GM18867 (cell line): Measurements from ENCODE around the gene SYNJ2BP.
"Not testable (repeated sequence)": the region's sequence is repeated elsewhere in the genome, so short reads cannot be mapped to it uniquely, and the experiment has no call there.

Experiments used
- ATAC-seq: cut with Tn5 transposase; IDR thresholded peaks from one replicate; pipeline ENCODE4 v1.9.1; 2021; ENCODE audit warnings: mild to moderate bottlenecking, moderate library complexity; ENCODE audit not compliant: unreplicated experiment

The SYNJ2BP gene

GRCh38 chr14:70416725-70417349 lies at the start of gene SYNJ2BP:
Gene SYNJ2BP, minus strand, starts transcription at chr14:70417090. Its CDS starts 127 bp downstream, at chr14:70416963.
- peak; percentile 57 for ATAC-seq

- ATAC-seq: no peak
Measured at GRCh38 chr14:70454731-70455130, 37.8 kb upstream of the SYNJ2BP start.

GRCh38 chr14:70451874-70452273 lies 35.0 kb upstream of the SYNJ2BP start, which contains the start of gene ADAM21:
Gene ADAM21, plus strand, starts transcription at chr14:70452174. Its CDS starts 5,326 bp downstream, at chr14:70457500.
- ATAC-seq: no peak

- no peak for ATAC-seq
Measured at GRCh38 chr14:70448633-70449340, 31.9 kb upstream of the SYNJ2BP start.

GRCh38 chr14:70442750-70443149 lies 25.9 kb upstream of the SYNJ2BP start:
- no peak for ATAC-seq

GRCh38 chr14:70441641-70442040 lies 24.8 kb upstream of the SYNJ2BP start:
- ATAC-seq: no peak

GRCh38 chr14:70436867-70437266 lies 20.0 kb upstream of the SYNJ2BP start:
- ATAC-seq: no peak

DNA sequence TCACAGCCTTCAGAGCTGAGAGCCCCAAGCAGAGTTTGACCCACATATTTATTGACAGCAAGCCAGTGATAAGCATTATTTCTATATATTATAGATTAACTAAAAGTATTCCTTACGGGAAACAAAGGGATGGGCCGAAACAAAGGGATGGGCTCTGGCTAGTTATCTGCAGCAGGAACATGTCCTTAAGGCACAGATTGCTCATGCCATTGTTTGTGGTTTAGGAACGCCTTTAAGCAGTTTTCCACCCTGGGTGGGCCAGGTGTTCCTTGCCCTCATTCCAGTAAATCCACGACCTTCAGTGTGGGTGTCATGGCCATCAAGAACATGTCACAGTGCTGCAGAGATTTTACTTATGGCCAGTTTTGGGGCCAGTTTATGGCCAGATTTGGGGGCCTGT lies 9.7 kb upstream of the SYNJ2BP start:
- ATAC-seq: not testable (repeated sequence)

GRCh38 chr14:70425354-70425753 lies 8.5 kb upstream of the SYNJ2BP start:
- ATAC-seq: no peak

DNA sequence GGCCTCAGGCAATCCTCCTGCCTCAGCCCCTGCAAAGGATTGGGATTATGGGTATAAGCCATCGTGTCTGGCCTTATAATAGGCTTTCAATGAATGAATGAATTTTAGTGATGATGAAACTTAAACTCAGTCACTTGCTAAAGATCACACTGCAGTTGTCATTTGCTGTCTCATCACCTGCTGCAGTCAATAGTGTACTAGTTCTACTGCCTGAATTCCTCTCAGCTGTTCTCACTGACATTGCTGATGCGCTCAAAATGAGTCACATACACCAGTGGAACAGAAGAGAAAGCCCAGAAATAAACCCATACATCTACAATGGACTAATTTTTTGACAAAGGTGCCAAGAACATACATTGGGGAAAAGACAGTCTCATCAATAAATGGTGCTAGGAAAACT lies 5.6 kb upstream of the SYNJ2BP start:
- no peak for ATAC-seq

DNA sequence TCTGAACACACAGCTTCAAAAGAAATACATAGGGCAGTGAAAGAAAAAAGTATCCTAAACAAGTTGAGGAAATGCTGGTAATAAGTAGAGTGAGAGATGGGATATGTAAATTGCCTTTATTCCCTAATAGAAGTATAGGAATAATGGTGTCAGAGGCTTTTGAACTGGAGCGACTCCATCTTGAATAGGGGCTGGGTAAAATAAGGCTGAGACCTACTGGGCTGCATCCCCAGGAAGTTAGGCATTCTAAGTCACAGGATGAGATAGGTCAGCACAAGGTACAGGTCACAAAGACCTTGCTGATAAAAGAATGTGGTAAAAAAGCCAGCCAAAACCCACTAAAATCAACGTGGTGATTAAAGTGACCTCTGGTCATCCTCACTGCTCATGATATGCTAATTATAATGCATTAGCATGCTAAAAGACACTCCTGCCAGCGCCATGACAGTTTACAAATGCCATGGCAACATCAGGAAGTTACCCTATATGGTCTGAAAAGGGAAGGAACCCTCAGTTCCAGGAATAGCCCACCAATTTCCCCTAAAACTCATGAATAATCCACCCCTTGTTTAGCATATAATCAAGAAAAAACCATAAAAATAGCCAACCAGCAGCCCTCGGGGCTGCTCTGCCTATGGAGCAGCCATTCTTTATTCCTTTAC lies 2.5 kb upstream of the SYNJ2BP start:
- ATAC-seq: not testable (repeated sequence)

DNA sequence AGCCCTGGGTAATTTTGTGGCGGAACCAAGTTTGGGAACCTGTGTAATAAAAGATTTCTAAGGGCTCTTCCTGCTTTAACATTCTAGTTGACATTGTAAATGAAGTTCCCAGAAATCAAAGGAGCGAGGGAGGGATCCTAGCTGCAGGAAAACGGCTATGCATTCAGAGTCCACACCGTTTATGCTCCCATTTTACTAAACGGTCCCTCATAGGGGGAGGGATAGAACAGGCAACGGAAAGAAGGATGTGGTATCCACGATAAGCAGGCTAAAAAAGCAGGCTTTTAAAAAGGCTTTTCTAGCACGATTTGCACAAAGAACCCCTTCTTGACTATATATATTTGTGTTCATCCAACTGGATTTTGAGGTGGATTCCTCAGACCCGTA lies 559 bp downstream of the SYNJ2BP start:
- ATAC-seq: no peak

- no peak for ATAC-seq
Measured at GRCh38 chr14:70415788-70416187, 1.1 kb downstream of the SYNJ2BP start.

- ATAC-seq: no peak
Measured at GRCh38 chr14:70407621-70408020, 9.3 kb downstream of the SYNJ2BP start.

GRCh38 chr14:70406216-70406615 lies 10.7 kb downstream of the SYNJ2BP start:
- not testable (repeated sequence) for ATAC-seq

- not testable (repeated sequence) for ATAC-seq
Measured at GRCh38 chr14:70403335-70403734, 13.6 kb downstream of the SYNJ2BP start.

DNA sequence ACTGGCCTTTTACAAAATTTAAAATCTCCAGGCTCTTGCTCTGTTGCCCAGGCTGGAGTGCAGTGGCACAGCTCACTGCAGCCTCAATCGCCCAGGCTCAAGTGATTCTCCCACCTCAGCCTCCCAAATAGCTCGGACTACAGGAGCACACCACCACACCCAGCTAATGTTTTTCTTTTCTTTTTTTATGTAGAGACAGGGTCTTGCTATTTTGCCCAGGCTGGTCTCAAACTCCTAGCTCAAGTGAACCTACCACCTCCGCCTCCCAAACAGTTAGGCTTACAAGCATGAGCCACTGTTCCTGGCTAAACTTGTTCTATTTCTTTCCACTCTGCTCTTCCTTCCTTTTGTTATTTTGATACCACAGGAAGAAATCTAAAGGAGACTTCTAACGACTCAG lies 15.2 kb downstream of the SYNJ2BP start:
- no peak for ATAC-seq

DNA sequence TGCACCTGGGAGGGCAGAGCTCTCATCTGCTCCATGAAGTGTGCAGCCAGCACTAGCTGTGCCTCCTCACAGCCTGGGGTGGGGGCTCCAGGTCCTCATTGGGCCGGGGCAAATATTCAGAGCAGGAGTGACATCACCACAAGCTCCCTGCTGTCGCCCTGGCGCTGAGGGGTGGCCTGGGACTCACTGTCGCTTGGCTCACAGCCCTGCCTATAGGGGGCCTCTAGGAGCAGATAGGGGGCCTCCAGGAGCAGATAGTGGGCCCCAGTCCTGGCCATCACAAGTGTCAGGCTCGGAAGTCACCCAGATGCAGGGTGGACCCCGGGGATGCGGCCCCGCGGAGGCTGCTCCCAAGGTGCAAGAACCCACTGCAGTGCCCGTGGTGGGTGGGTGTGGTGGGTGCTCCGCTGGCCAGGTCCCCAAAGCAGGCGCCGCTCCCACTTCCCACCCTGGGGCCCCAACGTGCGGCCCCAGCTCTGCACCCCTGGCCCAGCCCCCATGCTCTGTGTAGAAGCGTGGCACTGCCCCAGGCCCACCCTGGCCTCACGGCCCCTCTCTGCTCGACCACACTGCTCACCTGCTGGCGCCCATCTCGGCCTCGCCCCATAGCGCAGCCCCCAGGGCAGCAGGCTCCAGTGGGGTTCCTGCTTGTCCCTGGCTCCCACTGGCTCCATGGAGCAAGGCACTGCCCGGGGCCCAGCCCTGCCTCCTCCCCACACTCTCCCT lies 18.0 kb downstream of the SYNJ2BP start:
- ATAC-seq: no peak

DNA sequence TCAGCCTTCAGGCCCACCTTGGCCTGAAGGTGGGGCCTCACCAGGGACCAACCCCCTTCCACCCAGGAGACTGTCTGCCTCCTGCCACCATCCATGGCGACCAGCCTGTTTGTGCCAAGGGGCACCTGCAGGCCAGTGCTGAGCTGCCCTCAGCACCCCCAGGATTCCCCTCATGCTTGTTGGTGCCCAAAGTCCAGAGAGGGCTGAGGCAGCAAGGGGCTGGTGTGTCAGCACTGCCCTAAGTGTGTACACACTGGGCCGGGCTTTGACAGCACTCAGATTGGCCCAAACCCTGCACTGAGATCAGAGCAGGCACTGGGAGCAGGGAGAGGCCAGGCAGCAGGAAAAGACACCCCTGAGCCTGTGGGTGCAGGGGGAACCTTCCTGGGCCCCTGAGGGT lies 18.6 kb downstream of the SYNJ2BP start:
- ATAC-seq: no peak

- no peak for ATAC-seq
Measured at GRCh38 chr14:70397746-70398145, 19.1 kb downstream of the SYNJ2BP start.

DNA sequence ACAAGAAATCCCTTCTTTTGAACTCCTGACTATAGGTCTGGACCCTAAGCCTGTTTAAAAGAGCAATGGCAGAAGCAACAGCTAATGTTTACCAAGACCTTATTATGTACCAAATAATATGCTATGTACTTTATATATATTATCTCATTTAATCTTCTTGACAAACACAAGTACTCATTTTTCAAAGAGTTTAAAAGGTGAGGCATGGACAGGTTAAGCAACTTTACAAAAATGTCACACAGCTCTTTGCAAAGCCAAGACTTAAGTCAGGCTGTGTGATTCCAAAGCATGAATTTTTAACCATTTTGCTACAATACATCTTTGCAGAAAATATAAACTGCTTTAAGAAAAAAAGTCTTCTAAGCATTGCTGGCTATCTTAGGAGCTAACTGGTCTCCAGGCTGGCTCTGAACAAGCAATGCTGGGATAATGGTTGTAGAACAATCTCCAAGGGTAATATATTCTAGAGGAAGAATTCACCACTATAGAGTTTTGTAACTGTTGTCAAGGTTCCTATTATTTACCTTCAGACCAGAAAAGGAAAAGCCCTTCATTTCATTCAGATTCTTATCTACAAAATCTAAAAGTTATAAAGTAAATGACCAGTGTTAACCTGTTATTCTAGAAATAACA lies 22.1 kb downstream of the SYNJ2BP start:
- no peak for ATAC-seq
